HepG2 (cell line): ENCODE results near the gene DPP6. TPM values are rescaled to one million over a fixed set of nuclear protein-coding genes. Genes with fewer than 3 reads are reported as not detected.

Experiments
- ATAC-seq: fragments of 200-7000 bp; cut with Tn5 transposase; 3 replicates; pipeline ENCODE4 v1.9.1; 2020; ENCODE audit warnings: mild to moderate bottlenecking, moderate library complexity
- BruUV-seq: library from RNA; stranded (reverse); fragments of 400-500 nt; replicated peaks from 2 replicates; lab custom pipeline; 2021; lab: Mats Ljungman, UMichigan
- CTCF ChIA-PET: fragments of 300-600 bp; formaldehyde crosslinking; extraction: SDS; loops from one replicate; lab custom pipeline; 2021; ENCODE audit warnings: low total read pairs, inconsistent platforms, low intra/inter-chr PET ratio; lab: Yijun Ruan, JAX
- POLR2A ChIA-PET: fragments of 350-600 bp; sonication (Branson Sonifier 250); formaldehyde crosslinking; loops from one replicate; lab custom pipeline; 2020; ENCODE audit warnings: antibody characterized with exemption, inconsistent platforms; lab: Yijun Ruan, JAX
- DNase-seq: peaks from one replicate; pipeline ENCODE4 v3.0.0-alpha.2; 2015; ENCODE audit warnings: low spot score
- FAIRE-seq: peaks from 3 replicates; lab custom pipeline; 2011; peaks lifted over from hg19 to GRCh38; lab: Jason Lieb, UNC
- H2AFZ ChIP-seq: one replicate; pipeline ENCODE4 v1.6.1; 2011; ENCODE audit warnings: low read length, inconsistent platforms
- H3K27ac ChIP-seq: fragments of 300-600 bp; 3 replicates; pipeline ENCODE4 v1.8.0; 2011; ENCODE audit warnings: mixed run types, mild to moderate bottlenecking, mixed read lengths, low read length, inconsistent platforms; ENCODE audit not compliant: insufficient read depth; ENCODE audit errors: extremely low read length
- H3K27me3 ChIP-seq, 2 experiments: fragments of 200-600 bp in 1 of 2; 2 replicates in 1 of 2; 3 replicates in 1 of 2; pipeline versions ENCODE4 v1.6.0 to v1.8.0; 2011; ENCODE audit warnings: low read length in 2 of 2, mild to moderate bottlenecking in 2 of 2, moderate library complexity in 2 of 2, inconsistent platforms in 1 of 2; ENCODE audit not compliant: insufficient read depth in 2 of 2, control insufficient read depth in 1 of 2
- H3K36me3 ChIP-seq, 2 experiments: fragments of 200-600 bp in 1 of 2; replicated peaks in 1 of 2; 2 replicates in 1 of 2; 3 replicates in 1 of 2; pipeline versions ENCODE4 v1.5.1 to v1.8.0; 2011; ENCODE audit warnings: low read length in 2 of 2, inconsistent platforms in 1 of 2; ENCODE audit not compliant: insufficient read depth in 2 of 2, control insufficient read depth in 1 of 2
- H3K4me1 ChIP-seq: 2 replicates; pipeline ENCODE4 v1.5.1; 2012; ENCODE audit warnings: low read length, inconsistent platforms; ENCODE audit not compliant: insufficient read depth
- H3K4me2 ChIP-seq: 2 replicates; pipeline ENCODE4 v1.6.0; 2011; ENCODE audit warnings: low read depth, low read length, inconsistent platforms
- H3K4me3 ChIP-seq, 3 experiments: fragments of 200-600 bp in 1 of 3; sonication (generic), shearing (Covaris generic) in 1 of 3; replicated peaks in 1 of 3; 2 replicates each; pipeline ENCODE4 v1.5.1; 2011 to 2016; ENCODE audit warnings: low read length in 3 of 3, inconsistent platforms in 2 of 3, low read depth in 2 of 3, mild to moderate bottlenecking in 2 of 3, control low read depth in 1 of 3, mixed read lengths in 1 of 3; ENCODE audit not compliant: insufficient read depth in 1 of 3
- H3K79me2 ChIP-seq: one replicate; pipeline ENCODE4 v1.6.1; 2011; ENCODE audit warnings: low read length, inconsistent platforms; ENCODE audit not compliant: insufficient read depth
- H3K9ac ChIP-seq: 2 replicates; pipeline ENCODE4 v1.6.0; 2011; ENCODE audit warnings: mild to moderate bottlenecking, low read depth, low read length, inconsistent platforms; ENCODE audit not compliant: insufficient read depth
- H3K9me3 ChIP-seq: 2 replicates; pipeline ENCODE4 v1.5.1; 2012; ENCODE audit warnings: mild to moderate bottlenecking, low read length
- H4K20me1 ChIP-seq: 2 replicates; pipeline ENCODE4 v1.6.0; 2011; ENCODE audit warnings: inconsistent platforms, mild to moderate bottlenecking, low read length, moderate library complexity; ENCODE audit not compliant: insufficient read depth
- BCL6 ChIP-seq: IDR thresholded peaks from 2 replicates; pipeline ENCODE4 v1.6.1; 2016; ENCODE audit warnings: missing genetic modification reagents, missing compliant biosample characterization
- CCAR2 ChIP-seq: fragments of 200-400 bp; formaldehyde crosslinking; optimal IDR thresholded peaks from 2 replicates; pipeline ENCODE3; 2018; ENCODE audit warnings: low read depth, mild to moderate bottlenecking, low read length, moderate library complexity
- E2F2 ChIP-seq: sonication (generic); formaldehyde crosslinking; IDR thresholded peaks from 2 replicates; pipeline ENCODE4 v1.4.0; 2020; ENCODE audit warnings: missing genetic modification reagents, borderline replicate concordance
- HMG20B ChIP-seq: conservative IDR thresholded peaks from 2 replicates; pipeline ENCODE4 v1.6.1; 2016; ENCODE audit warnings: missing genetic modification reagents, missing compliant biosample characterization
- HNF4G ChIP-seq, 2 experiments: sonication (generic) in 1 of 2; formaldehyde crosslinking in 1 of 2; IDR thresholded peaks; 2 replicates each; pipeline versions ENCODE4 v1.4.0 to v1.6.1; 2011 to 2020; ENCODE audit warnings: borderline replicate concordance in 2 of 2, low read depth in 2 of 2, mild to moderate bottlenecking in 2 of 2, low read length in 1 of 2, missing genetic modification reagents in 1 of 2, moderate library complexity in 1 of 2
- HNRNPK ChIP-seq: fragments of 200-400 bp; formaldehyde crosslinking; IDR thresholded peaks from 2 replicates; pipeline ENCODE4 v1.6.1; 2018; ENCODE audit warnings: low read length, low read depth, moderate library complexity, mild to moderate bottlenecking; ENCODE audit not compliant: poor library complexity, severe bottlenecking
- NCOA5 ChIP-seq: sonication (generic); formaldehyde crosslinking; IDR thresholded peaks from 2 replicates; pipeline ENCODE4 v1.4.0; 2020; ENCODE audit warnings: missing genetic modification reagents
- PHF21A ChIP-seq: sonication (generic); formaldehyde crosslinking; IDR thresholded peaks from 2 replicates; pipeline ENCODE4 v1.5.0; 2020; ENCODE audit warnings: mild to moderate bottlenecking, missing genetic modification reagents
- POGZ ChIP-seq: sonication (generic); formaldehyde crosslinking; IDR thresholded peaks from 2 replicates; pipeline ENCODE4 v1.4.0; 2020; ENCODE audit warnings: mild to moderate bottlenecking, missing genetic modification reagents
- RXRB ChIP-seq: IDR thresholded peaks from 2 replicates; pipeline ENCODE4 v1.6.1; 2016; ENCODE audit warnings: borderline replicate concordance, missing genetic modification reagents, missing compliant biosample characterization
- ZNF260 ChIP-seq: sonication (generic); formaldehyde crosslinking; IDR thresholded peaks from 2 replicates; pipeline ENCODE4 v1.4.0; 2020; ENCODE audit warnings: missing genetic modification reagents, low read depth, mild to moderate bottlenecking, borderline replicate concordance
- ZNF432 ChIP-seq: sonication (generic); formaldehyde crosslinking; IDR thresholded peaks from 2 replicates; pipeline ENCODE4 v1.5.0; 2020; ENCODE audit warnings: missing genetic modification reagents, mild to moderate bottlenecking, borderline replicate concordance
- ZNF468 ChIP-seq: sonication (generic); formaldehyde crosslinking; IDR thresholded peaks from 2 replicates; pipeline ENCODE4 v1.8.0; 2022; ENCODE audit warnings: mild to moderate bottlenecking, moderate library complexity, missing genetic modification reagents
- ZNF652 ChIP-seq: IDR thresholded peaks from 2 replicates; pipeline ENCODE4 v1.6.1; 2016; ENCODE audit warnings: low read depth, borderline replicate concordance
- ZNF792 ChIP-seq: IDR thresholded peaks from 2 replicates; pipeline ENCODE4 v1.6.1; 2016
- WGBS: methylation state at CpG from one replicate; pipeline ENCODE4 v1.1.6; 2017; ENCODE audit warnings: low lambda C conversion rate; 5-methylcytosine and 5-hydroxymethylcytosine counted together
- in situ Hi-C: cut with HindIII; loops from 2 replicates; pipeline ENCODE4 v1.10.0; 2017; ENCODE audit warnings: low pct_unique_long_range_greater_than_20kb; ENCODE audit not compliant: extremely low pct_ligation_motif_present
- intact Hi-C: fragments of 100-400 bp; cut with micrococcal nuclease; formaldehyde crosslinking; loops from one replicate; pipeline ENCODE4 v1.10.0; 2022; ENCODE audit not compliant: unreplicated experiment
- polyA plus RNA-seq, 8 experiments: library from polyadenylated mRNA; depleted of rRNA in 3 of 8; stranded (reverse) in 7 of 8; unstranded in 1 of 8; fragments of >200 nt; fragmentation: Illumina TruSeq in 4 of 8; extraction: Trizol in 4 of 8; gene quantifications; 2 replicates each; pipeline versions ENCODE4 v1.2.1 to v1.2.3, GENCODE V29; 2011 to 2016; ENCODE audit warnings: low read depth in 4 of 8, missing spikeins in 1 of 8, mixed read lengths in 1 of 8; ENCODE audit not compliant: insufficient read depth in 1 of 8
- total RNA-seq, 5 experiments: library from RNA; depleted of rRNA; stranded (reverse); fragments of >200 nt; fragmentation: Illumina TruSeq; extraction: Trizol; gene quantifications; 2 replicates each; pipeline ENCODE4 v1.2.3, GENCODE V29; 2016; ENCODE audit warnings: low read depth in 1 of 5
- TF ChIP-seq, protein P1 (sequence below): sonication (generic); formaldehyde crosslinking; IDR thresholded peaks from 2 replicates; pipeline ENCODE4 v1.4.0; 2020; ENCODE audit warnings: missing genetic modification reagents
- TF ChIP-seq, protein P2 (sequence below), 2 experiments: sonication (generic) in 1 of 2; formaldehyde crosslinking in 1 of 2; IDR thresholded peaks; 2 replicates each; pipeline versions ENCODE4 v1.6.1 to v1.9.0; 2014 to 2022; ENCODE audit warnings: antibody characterized with exemption in 1 of 2, borderline replicate concordance in 1 of 2, inconsistent platforms in 1 of 2, low read depth in 1 of 2, missing genetic modification reagents in 1 of 2

The DPP6 gene
- total and polyA plus RNA-seq, 2 of the 13 experiments (the other 11 are each of a cell fraction or from before 2014, with no cell fraction given): not detected

DNA sequence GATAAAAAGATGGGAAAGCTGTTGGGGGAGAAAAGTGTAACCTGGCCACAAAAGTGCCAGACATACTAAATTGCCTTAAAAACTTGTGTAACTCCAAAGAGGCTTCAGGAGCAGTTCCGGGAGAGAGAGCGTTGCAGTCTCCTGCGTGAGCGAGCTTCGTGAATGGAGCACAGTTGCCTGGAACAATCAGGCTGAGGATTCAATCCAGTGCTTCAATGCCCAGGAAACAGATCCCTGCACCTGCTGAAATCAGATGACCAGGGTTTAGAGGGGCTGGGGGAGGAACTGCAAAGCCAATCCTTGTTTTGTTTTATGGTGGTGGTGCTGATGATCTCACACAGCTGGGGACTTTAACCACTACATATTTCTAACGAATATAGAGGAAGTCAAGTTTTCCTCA is 398.3 kb downstream of the DPP6 start:
- no peak overlapping the region for H3K4me3 ChIP-seq
- intact Hi-C loops (no loop called here), in situ Hi-C loops (no loop called here)
- peaks cover 18% of the 10 kb centered on the region for H3K9me3 ChIP-seq
- 4% methylated on average over 6 of the region's 6 CpGs for WGBS
- no peaks in the 10 kb centered on the region for H3K36me3 ChIP-seq
- CTCF ChIA-PET: no interaction called here
- DNase-seq: no peak
- FAIRE-seq: no peak
- H3K4me2 ChIP-seq: no peak overlapping the region
- H3K27ac ChIP-seq: no peak overlapping the region
- no peaks in the 10 kb centered on the region for H3K27me3 ChIP-seq
- ATAC-seq: no peak
- no peaks in the 10 kb centered on the region for H3K4me1 ChIP-seq
- no peak overlapping the region for H3K9ac ChIP-seq
- no peak overlapping the region for H2AFZ ChIP-seq
- POLR2A ChIA-PET: no interaction called here
- no peaks in the 10 kb centered on the region for H3K79me2 ChIP-seq
- no TSS peak for BruUV-seq
- H4K20me1 ChIP-seq: no peaks in the 10 kb centered on the region
- TF ChIP-seq, protein P1, sequence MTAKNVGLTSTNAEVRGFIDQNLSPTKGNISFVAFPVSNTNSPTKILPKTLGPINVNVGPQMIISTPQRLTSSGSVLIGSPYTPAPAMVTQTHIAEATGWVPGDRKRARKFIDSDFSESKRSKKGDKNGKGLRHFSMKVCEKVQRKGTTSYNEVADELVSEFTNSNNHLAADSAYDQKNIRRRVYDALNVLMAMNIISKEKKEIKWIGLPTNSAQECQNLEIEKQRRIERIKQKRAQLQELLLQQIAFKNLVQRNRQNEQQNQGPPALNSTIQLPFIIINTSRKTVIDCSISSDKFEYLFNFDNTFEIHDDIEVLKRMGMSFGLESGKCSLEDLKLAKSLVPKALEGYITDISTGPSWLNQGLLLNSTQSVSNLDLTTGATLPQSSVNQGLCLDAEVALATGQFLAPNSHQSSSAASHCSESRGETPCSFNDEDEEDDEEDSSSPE (CRISPR knock-in tag): no peak
- no peak for TF ChIP-seq ZNF792 (CRISPR knock-in tag)
- no peak for TF ChIP-seq E2F2 (CRISPR knock-in tag)
- no peak for TF ChIP-seq ZNF468 (CRISPR knock-in tag)
- TF ChIP-seq PHF21A: no peak
- no peak for TF ChIP-seq HNRNPK
- no peak for TF ChIP-seq ZNF432 (CRISPR knock-in tag)
- TF ChIP-seq ZNF260: no peak
- no peak for TF ChIP-seq RXRB (CRISPR knock-in tag)
- TF ChIP-seq BCL6: no peak
- no peak for TF ChIP-seq POGZ (CRISPR knock-in tag)
- no peak for TF ChIP-seq NCOA5 (CRISPR knock-in tag)
- no peak for TF ChIP-seq HMG20B (CRISPR knock-in tag)
- no peak for TF ChIP-seq CCAR2
- TF ChIP-seq, protein P2, sequence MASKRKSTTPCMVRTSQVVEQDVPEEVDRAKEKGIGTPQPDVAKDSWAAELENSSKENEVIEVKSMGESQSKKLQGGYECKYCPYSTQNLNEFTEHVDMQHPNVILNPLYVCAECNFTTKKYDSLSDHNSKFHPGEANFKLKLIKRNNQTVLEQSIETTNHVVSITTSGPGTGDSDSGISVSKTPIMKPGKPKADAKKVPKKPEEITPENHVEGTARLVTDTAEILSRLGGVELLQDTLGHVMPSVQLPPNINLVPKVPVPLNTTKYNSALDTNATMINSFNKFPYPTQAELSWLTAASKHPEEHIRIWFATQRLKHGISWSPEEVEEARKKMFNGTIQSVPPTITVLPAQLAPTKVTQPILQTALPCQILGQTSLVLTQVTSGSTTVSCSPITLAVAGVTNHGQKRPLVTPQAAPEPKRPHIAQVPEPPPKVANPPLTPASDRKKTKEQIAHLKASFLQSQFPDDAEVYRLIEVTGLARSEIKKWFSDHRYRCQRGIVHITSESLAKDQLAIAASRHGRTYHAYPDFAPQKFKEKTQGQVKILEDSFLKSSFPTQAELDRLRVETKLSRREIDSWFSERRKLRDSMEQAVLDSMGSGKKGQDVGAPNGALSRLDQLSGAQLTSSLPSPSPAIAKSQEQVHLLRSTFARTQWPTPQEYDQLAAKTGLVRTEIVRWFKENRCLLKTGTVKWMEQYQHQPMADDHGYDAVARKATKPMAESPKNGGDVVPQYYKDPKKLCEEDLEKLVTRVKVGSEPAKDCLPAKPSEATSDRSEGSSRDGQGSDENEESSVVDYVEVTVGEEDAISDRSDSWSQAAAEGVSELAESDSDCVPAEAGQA (IDR thresholded peaks at IDR 0.05; ENCODE audit: low read depth): no peak
- TF ChIP-seq, protein P2 (CRISPR knock-in tag; IDR thresholded peaks at IDR 0.05; ENCODE audit: borderline replicate concordance): no peak
- no peak for TF ChIP-seq HNF4G (IDR thresholded peaks at IDR 0.05; ENCODE audit: borderline replicate concordance, low read depth, low read length)
- TF ChIP-seq HNF4G (CRISPR knock-in tag; IDR thresholded peaks at IDR 0.05; ENCODE audit: borderline replicate concordance, low read depth): no peak
- TF ChIP-seq ZNF652 (CRISPR knock-in tag): no peak
